Activated T-cell treated with anti-CD3 and anti-CD28 coated beads for 24 hours (primary cell): ENCODE results near the gene MAST4.

ENCODE experiments used
- DNase-seq: peaks from one replicate; pipeline ENCODE4 v3.0.0-alpha.2; 2020; ENCODE audit warnings: low read depth

Gene MAST4

GRCh38 chr5:67133217-67133616, 537.0 kb downstream of the MAST4 start:
- DNase-seq: no peak

DNA sequence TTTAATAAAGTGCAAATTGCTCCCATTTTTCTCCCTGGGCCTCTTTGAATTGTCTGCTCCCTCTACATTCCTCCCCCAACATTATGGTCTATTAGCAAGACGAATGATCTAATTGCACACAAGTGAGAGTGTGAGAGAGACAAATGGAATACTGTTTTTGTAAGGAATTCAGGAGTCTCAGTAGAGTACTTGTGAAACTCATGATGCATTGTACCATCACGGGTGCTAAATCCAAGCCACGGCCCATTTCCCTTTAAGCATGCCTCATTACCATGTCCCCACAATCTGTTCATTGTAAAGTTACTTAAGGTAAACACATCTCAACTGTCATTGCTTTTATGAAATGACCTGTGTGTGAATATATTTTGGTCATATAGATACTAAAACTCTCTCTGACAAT, 537.6 kb downstream of the MAST4 start:
- DNase-seq: no peak

GRCh38 chr5:67135381-67135984, 539.3 kb downstream of the MAST4 start:
- DNase-seq: no peak

DNA sequence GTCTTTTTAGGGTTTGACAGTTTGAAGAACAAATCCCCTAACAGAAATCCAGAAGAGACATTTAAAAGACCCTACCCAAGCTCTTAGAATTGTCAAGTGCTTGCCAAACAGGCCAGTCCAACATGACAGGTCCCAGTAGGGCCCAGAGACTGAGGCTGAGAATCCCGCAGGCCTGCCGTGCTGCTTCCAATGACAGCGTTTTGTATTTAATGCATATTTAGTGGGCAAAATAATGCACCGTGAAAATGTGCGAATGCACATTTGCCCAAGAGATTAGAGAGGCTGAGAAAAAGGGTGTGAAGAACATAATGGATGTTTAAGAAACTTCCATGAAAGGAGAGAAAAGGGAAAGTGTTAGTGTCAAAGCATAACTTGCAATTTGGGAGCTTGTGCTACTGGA, 542.8 kb downstream of the MAST4 start:
- DNase-seq: no peak

- no peak for DNase-seq
These were observed 544.2 kb downstream of the MAST4 start for GRCh38 chr5:67140413-67140812.

- DNase-seq: no peak
These were observed 545.5 kb downstream of the MAST4 start for GRCh38 chr5:67141644-67142043.

DNA sequence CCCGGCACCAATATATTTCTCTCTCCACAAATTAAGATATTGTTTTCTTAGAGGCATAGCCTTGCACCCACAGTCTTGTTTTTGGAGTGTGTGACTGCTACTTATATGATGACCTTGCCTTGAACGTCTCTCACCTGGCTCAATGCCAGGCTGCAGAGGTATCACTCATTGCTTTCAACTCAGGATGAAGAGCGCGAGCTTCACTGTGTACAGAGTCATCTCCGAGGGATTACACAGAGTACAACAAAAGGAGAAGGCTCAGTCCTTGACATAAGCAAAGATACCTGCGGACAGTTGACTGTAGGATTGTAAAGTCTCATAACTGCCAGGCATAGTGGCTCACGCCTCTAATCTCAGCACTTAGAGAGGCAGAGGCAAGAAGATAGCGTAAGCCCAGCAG, 546.6 kb downstream of the MAST4 start:
- no peak for DNase-seq

DNA sequence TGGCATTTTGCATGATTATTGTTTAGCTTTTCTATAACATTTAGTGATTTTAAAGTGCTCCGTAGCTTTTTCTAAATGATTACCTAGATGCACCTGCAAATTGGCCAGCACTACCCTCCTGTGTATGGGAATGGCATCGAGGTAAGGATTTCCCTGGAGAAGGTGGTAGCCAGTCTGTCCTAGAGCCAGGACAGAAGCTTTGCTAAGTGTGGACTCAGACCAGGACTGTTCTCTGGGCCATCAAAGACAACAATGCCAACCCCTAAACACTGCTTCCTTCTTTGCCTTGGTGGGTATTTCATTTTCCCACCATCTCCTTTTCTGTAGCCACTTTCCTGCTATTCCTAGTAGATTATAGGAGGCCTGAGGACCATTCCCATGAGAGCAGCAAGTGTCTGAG, 547.4 kb downstream of the MAST4 start:
- no peak for DNase-seq

DNA sequence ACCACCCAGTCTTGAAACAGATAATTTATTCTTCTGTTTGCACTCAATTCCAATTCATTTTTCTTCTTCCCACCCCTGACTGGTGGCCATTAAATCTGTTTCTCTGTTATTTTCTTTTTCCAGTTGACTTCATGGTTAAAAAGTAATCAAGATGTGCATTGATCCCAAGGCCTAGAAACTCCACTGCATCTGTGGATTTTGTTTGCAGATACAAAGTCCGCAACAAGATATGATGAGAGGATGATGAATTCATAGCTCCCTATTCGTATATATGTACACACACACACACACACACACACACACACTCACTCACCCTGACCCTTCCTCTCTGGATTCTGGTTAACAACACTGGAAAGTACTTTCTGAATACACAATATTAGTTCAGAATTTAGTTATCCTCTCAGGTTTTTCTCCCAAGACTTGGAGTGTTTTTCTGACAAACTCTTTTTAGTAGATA, 548.0 kb downstream of the MAST4 start:
- DNase-seq: no peak

DNA sequence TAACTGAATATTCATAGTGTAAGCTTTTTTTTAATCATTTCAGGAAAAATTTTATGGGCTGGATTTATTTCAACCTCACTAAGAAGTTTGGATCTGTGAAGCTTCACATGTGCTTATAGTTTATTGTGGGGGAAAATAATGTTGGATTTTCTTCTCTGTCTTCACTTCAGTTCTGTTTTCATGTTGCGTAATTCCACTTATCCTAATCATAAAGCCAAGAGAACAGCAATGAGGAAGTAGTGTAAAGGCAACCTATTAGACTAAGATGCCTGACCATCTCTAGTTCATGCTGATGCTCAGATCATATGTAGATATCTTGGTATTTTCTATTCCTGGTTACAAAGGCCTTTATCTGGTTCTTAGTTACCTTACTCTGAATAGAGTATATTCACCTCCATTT, 550.4 kb downstream of the MAST4 start:
- no peak for DNase-seq

- DNase-seq: no peak
These were observed 550.8 kb downstream of the MAST4 start for GRCh38 chr5:67146981-67147380.

- no peak for DNase-seq
These were observed 551.6 kb downstream of the MAST4 start for GRCh38 chr5:67147760-67148159.

DNA sequence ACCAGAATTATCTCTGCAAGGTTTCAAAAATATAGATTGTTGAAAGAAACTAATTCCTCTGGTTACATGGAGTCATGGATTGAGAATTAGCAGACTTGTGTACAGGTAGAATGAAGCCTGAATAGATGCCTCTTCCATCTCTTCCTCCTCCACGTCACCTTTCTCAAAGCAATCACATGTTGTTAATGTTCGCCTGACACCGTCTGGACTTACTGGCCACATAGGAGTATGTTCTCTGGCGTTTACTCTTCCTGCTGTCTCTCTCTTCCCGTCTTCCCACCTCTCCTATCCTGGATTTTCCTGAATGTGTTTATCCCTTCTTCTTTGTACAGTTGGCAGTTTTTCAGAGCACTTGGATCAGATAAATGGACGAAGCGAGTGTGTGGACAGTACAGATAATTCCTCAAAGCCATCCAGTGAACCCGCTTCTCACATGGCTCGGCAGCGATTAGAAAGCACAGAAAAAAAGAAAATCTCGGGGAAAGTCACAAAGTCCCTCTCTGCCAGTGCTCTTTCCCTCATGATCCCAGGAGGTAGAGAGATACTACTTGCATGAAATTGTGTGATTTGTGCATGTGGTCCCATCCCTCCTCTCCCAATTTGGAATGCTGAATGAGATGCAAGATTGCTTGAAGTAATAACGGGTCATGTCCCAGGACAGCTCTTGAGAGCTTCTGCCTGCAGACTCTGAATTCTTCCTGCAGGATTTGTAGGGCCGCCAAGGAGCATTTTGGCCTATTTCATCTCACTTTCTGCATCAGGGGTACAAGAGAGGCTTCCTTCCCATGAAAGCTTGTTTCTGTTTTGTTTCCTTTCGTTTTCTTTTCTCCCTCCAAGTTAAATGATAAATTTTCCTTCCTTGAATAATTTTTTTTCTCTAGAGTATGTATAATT, 553.1 kb downstream of the MAST4 start:
- no peak for DNase-seq

- no peak for DNase-seq
These were observed 553.8 kb downstream of the MAST4 start for GRCh38 chr5:67149951-67150523.

- DNase-seq: no peak
These were observed 556.2 kb downstream of the MAST4 start for GRCh38 chr5:67152400-67152799.

DNA sequence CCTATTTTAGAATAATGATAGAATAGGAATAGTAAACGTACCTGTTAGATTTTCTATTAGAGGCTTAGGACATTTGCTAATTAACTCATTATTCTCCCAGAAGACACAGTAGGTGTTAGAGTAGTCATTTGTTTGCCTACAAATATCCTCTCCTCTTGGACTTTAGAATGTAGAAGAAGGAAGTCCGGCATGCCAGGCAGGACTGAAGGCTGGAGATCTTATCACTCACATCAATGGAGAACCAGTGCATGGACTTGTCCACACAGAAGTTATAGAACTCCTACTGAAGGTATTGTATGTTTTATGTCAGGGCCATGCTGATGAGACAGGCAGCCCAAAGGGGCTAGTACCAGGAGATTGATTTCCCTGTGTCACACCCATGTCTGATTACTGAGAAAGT, 557.1 kb downstream of the MAST4 start:
- DNase-seq: no peak

- no peak for DNase-seq
These were observed 558.5 kb downstream of the MAST4 start for GRCh38 chr5:67154556-67155206.

- DNase-seq: peak; percentile 24
These were observed 560.9 kb downstream of the MAST4 start for GRCh38 chr5:67156976-67157583.

DNA sequence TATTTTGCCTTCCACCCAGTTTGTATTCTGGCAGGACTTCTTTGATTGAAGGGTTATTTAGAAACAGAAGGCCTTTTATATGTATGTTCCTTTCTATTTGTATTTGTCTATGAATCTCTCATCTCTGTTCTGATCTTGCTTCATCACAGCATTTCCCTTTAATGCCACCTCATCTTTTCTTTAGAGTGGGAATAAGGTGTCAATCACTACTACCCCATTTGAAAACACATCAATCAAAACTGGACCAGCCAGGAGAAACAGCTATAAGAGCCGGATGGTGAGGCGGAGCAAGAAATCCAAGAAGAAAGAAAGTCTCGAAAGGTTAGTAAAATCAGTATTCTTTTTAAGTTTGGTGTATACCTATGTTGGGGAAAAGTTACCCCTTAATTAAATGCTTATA, 564.1 kb downstream of the MAST4 start:
- no peak for DNase-seq

DNA sequence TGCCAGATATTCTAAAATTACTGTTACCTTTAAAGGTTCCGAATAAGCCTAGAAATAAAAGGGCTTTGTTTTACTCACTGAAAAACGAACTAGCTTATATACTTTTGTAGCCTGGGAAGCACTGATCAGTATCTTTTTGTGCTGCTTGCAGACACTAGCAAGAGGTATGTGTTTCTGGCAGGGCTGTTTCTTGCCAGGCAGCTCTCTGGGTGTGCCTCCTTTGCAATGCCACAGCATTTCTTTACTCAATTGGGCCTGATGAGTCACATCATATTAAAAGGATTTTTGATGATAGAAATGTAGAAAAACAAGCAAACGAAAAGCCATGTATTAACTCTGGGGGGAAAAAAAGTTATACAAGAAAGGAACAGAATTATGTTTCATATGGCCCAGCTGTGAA, 564.8 kb downstream of the MAST4 start:
- no peak for DNase-seq

GRCh38 chr5:67161767-67162166, 565.6 kb downstream of the MAST4 start:
- DNase-seq: no peak

DNA sequence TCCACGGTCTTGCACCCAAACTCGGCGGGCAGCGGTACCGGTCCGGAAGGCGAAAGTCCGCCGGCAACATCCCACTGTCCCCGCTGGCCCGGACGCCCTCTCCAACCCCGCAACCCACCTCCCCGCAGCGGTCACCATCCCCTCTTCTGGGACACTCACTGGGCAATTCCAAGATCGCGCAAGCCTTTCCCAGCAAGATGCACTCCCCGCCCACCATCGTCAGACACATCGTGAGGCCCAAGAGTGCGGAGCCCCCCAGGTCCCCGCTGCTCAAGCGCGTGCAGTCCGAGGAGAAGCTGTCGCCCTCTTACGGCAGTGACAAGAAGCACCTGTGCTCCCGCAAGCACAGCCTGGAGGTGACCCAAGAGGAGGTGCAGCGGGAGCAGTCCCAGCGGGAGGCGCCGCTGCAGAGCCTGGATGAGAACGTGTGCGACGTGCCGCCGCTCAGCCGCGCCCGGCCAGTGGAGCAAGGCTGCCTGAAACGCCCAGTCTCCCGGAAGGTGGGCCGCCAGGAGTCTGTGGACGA, 567.1 kb downstream of the MAST4 start:
- no peak for DNase-seq
